GM21786 (cell line): ENCODE measurements around the gene GATAD2B.
"Not testable (repeated sequence)": the region's sequence is repeated elsewhere in the genome, so short reads cannot be mapped to it uniquely, and the experiment has no call there.

Source experiments
- ATAC-seq: cut with Tn5 transposase; IDR thresholded peaks from one replicate; pipeline ENCODE4 v1.9.1; 2021; ENCODE audit not compliant: unreplicated experiment

GATAD2B gene

GRCh38 chr1:153899509-153899908, 23.3 kb downstream of the GATAD2B start:
- no peak for ATAC-seq

- not testable (repeated sequence) for ATAC-seq
Measured at GRCh38 chr1:153895866-153896265, 26.9 kb downstream of the GATAD2B start.

GRCh38 chr1:153891042-153891441, 31.7 kb downstream of the GATAD2B start:
- ATAC-seq = not testable (repeated sequence)

- no peak for ATAC-seq
Measured at GRCh38 chr1:153888533-153888932, 34.2 kb downstream of the GATAD2B start.

DNA sequence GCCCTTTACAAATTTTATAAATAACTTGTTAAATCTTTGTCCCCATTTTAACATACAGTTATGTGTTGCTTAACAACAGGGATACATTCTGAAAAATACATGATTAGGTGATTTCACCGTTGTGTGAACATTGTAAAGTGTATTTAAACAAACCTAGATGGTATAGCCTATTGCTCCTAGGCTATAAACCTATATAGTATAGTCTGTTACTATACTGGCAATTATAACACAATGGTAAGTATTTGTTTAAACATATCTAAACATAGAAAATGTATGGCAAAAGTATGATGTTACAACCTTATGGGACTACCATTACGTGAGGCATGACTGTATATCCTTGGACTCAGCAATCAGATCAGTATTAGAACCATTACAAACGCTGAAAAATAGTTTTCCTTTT, 36.6 kb downstream of the GATAD2B start:
- ATAC-seq = no peak

GRCh38 chr1:153883223-153883622, 39.5 kb downstream of the GATAD2B start:
- ATAC-seq = no peak

GRCh38 chr1:153882296-153882912, 40.4 kb downstream of the GATAD2B start:
- no peak for ATAC-seq

DNA sequence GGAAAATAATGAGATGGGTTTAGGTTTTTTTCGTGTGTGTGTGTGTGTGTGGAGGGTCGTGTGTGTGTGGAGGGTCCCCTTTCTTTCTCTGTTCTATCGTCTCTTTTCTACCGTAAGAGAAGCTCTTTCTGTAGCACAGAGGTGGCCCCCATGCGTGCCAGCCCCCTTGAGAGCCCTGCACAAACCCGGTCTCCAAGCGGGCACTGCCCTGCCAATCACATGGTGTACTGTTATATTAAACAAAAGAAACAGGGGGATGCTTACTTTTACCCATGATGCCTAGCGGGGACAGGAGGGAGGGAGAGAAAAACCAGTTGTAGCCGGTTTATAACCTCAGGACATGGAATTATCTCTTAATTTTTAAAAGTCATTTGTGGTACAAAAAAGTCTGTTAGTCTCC, 41.0 kb downstream of the GATAD2B start:
- no peak for ATAC-seq

GRCh38 chr1:153880962-153881361, 41.8 kb downstream of the GATAD2B start:
- ATAC-seq = no peak

- no peak for ATAC-seq
Measured at GRCh38 chr1:153880024-153880423, 42.7 kb downstream of the GATAD2B start.

GRCh38 chr1:153877112-153877511, 45.7 kb downstream of the GATAD2B start:
- ATAC-seq = no peak

DNA sequence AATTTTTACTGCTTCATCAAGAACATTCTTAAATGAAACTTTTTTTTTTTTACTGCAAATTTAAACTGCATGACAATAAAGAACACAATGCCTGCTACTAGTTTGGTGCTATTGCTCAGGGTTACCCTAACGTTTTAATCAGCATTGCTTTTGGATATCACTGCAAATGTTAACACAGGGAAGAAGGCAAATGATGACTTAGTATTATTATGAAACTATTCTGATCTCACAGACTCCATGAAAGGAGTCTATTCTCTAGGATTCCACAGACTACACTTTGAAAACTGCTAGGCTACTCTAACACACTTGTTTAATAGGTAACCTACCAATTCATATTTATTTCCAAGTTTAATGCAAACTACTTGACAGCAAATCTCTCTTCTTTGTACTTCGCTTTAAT, 49.8 kb downstream of the GATAD2B start:
- no peak for ATAC-seq

- no peak for ATAC-seq
Measured at GRCh38 chr1:153872331-153872730, 50.4 kb downstream of the GATAD2B start.

GRCh38 chr1:153869486-153869885, 53.3 kb downstream of the GATAD2B start:
- ATAC-seq = no peak

DNA sequence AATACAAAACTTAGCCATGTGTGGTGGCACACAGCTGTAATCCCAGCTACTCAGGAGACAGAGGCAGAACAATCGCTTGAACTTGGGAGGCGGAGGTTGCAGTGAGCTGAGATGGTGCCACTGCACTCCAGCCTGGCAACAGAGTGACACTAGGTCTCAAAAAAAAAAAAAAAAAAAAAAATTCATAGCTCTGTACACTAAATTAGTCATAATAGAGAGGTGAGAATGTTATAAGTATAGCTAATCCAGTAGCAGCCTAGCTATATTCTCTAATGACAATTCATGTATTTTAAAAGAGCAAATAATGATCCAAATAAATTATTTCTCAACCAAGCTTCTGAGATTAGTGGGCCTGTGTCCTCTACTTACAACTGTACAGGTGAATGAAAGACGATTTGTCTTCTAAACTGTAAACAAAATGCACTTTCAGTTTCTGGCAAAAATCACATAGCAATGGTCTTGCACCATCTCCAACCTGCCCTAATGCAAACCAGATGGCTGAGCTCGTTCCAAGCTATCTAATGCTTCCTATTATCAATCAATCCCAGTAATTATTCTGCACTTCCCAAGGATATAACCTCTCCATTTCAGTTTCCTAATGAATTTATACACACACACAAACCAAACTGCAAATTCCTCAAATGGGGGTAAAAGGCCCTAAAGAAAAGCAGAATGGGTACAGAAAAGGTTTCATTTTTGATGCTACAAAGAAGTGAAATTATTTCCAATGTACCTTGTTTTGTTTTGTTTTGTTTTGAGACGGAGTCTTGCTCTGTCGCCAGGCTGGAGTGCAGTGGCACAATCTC, 56.5 kb downstream of the GATAD2B start:
- ATAC-seq = no peak

DNA sequence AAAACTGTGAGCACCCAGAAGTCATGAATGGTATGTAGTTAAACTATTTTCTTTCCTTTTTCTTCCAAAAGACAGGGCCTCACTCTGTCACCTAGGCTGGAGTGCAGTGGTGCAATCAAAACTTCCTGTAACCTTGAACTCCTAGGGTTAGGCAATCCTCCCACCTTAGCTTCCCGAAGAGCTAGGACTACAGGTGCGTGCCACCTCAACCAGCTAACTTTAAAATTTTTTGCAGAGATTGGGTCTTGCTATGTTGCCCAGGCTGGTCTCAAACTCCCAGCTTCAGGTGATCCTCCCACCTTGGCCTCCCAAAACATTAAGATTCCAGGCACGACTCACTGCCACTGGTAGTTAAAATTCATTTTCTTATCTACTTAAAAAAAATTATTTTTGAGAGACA, 62.5 kb downstream of the GATAD2B start:
- no peak for ATAC-seq

DNA sequence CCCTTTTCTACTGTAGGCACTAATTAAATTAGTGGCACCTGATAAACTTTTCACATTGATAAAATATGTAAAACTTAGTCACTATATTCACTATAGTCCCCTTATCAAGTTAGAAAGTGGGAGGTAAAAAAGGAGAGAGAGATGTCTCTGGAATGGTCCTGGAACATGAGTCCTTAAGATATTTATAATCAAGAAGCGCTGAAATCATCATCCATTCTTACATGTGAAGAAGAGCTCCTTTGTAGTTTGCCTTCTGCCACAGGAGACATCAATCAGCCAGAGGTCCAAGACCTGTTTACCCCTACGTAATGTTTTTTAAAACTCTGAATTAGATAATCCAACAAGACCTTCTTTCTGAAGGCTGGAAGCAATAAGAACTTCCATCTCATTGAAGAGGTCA, 65.3 kb downstream of the GATAD2B start:
- no peak for ATAC-seq

GRCh38 chr1:153856763-153857162, 66.0 kb downstream of the GATAD2B start:
- ATAC-seq = no peak

- no peak for ATAC-seq
Measured at GRCh38 chr1:153852170-153852569, 70.6 kb downstream of the GATAD2B start.

GRCh38 chr1:153849487-153850185, 73.1 kb downstream of the GATAD2B start:
- ATAC-seq = peak; percentile 67

DNA sequence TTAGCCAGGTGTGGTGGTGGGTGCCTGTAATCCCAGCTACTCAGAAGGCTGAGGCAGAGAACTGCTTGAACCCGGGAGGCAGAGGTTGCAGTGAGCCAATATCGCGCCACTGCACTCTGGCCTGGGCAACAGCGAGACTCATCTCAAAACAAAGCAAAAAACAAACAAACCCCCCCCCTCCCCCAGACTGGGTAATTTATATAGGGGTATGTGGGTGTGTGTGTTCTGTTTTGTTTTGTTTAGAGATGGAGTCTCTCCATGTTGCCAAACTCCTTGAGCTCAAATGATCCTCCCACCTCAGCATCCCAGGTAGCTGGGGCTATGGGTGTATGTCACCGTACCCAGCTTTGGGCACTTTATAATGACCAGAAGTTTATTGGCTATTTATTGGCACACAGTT, 74.0 kb downstream of the GATAD2B start:
- no peak for ATAC-seq

DNA sequence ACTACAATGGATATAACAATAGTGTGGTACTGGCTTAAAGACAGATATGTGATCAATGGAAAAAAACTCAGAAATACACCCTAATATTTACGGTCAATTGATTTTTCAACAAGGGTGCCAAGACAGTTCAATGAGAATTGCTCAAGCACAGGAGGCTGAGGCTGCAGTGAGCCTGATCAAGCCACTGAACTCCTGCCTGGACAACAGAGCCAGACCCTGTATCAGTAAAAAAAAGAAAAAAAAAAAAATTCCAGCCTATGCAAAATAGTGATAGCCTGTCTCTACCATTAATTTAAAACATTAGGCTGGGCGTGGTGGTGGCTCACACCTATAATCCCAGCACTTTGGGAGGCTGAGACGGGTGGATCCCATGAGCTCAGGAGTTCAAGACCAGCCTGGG, 77.6 kb downstream of the GATAD2B start:
- ATAC-seq = no peak
